M059J (cell line): ENCODE measurements around the gene MACROD2. TPM values are rescaled to one million over a fixed set of nuclear protein-coding genes. Genes with fewer than 3 reads are reported as not detected.

Experiments used
- DNase-seq: peaks from one replicate; pipeline ENCODE4 v3.0.0-alpha.2; 2012; ENCODE audit warnings: low read depth
- total RNA-seq: library from RNA; depleted of rRNA; stranded (reverse); fragments of >200 nt; shearing (Covaris generic); gene quantifications from 2 replicates; pipeline ENCODE4 v1.2.3, GENCODE V29; 2014

MACROD2 gene
- total RNA-seq, 1 experiment from 2014 or later: 1.8 TPM

DNA sequence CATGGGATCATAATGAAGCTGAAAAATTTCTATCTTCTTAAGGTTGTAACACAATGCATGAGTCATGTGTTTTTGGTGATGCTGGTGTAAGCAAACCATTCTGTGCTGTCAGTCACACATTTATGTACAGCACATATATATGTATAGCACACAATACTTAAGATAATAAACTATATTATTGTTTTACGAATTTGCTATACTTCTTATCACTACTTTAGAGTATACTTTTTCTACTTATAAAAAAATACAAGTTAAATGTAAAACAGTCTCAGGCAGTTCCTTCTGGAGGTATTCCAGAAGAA lies 1262.2 kb downstream of the MACROD2 start:
- DNase-seq: no peak

DNA sequence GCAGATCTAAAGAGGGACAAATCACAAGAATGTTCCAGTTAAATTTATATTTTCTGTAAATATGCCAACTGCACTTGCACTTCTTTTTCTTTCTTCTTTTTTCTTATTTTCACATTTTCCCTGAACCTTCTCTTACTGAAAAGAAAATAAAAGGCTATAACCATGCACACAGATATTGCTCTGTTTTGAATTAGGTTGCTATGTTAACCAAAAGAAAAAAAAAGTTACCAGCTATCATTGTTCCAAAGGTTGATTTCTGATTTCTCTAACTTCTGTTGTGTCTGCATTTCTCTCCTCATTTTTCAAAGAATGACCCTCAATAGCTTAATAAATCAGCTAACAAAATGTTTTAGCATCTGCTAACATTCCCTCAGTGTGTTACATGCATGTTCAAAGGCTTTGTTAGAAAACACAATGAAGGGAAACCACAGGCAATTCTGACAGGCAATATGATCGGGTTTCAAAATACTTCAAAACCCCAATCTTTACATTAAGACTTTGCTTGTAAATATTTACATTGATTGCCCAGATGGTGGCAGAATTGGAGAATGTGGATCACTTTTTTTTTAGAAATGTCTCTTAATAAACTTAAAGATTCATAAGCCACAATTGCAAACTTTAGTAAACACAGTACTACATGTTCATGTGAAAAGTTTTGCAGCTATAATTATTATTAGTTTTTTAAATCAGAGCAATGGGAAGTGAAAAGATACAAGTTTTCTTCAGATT lies 1270.4 kb downstream of the MACROD2 start:
- no peak for DNase-seq

DNA sequence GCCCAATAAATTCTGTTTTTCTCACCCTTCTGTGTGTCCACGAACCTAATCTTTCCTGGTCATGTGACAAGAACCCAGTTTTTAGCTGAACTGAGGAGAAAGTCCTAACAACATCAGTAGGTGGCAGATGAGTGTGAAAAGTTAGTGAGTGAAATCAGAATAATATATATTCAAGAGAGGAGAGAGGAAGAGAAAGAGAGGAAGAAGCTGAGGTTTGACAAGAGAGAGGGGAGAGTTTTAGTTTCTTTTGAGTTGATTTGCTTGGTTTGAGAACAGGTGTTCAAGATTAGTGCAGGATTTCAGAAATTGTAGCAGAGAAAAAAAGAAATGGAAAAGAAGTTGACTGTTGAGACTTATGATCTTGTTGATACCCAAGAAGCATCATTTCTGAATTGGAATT lies 1272.6 kb downstream of the MACROD2 start:
- peak; percentile 4 for DNase-seq

DNA sequence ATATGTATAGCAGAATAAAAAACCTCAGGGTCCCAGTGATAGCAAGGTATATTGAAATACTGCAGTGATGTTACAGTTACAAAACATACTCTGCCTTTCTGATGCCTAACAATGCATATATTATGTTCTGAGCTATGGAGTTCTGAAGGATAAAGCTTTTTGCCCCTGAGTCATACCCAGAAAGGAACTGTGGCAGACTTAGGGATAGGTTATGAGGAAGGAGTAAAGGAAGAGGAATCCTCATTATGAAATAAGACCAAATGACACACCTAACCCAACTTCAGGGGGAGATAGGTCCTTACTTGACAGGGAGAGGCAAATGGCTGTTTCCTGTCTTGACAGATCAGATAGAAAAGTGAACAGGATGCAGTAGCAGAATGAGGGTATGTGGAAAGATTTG lies 1282.7 kb downstream of the MACROD2 start:
- no peak for DNase-seq

DNA sequence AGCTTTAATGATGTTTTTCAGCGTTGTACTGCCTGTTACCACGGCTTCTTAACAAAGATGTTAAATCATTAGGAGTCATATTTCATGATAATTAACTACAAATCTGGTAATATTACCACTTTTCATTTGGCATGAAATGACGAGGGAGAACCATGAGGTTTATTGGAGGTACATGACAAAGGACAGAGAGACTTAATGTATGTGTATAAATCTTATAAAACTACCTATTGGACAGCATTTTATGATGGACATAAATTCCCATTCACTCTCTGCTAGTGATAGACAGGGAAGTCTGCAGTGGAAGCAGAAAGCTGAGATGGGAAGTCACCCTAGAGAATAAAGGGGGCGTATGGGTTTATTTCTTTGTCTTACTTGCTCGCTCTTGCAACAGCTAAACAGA lies 1292.0 kb downstream of the MACROD2 start:
- DNase-seq: no peak

DNA sequence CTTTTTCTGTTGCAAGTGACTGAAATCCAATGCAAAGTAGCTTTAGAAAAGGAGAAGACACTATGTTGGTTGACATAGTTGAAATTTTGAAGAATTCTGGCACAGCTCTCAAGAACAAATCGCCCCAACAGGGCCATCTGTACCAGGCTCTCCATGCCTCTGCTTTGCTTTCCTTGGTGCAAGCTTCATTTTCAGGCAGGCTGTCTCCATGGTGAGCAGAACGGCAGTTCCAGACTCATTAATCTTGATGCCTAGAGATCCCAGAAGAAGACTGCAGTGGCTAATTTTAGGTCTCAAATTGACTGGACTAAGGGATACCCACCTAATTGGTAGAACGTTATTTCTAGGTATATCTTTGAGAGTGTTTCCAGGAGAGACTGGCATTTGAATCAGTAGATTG lies 1292.8 kb downstream of the MACROD2 start:
- no peak for DNase-seq

DNA sequence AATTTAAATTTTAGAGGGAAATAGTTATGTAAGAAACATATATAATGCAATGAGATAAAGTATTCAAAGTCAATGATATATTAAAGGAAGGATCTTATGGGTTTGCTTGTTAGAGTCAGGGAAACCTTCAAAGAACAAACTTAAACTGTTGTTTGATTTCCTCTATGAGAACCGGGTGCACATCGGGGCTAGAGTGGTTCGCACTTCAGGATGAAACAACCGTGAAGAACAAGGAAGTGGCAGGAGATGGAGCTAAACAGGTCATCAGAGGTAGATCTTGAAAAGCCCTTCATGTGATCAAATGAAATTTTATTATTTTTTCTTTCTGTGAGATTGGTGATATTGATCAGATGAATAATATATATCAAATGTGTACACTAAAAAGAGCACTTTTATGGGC lies 1294.0 kb downstream of the MACROD2 start:
- no peak for DNase-seq

DNA sequence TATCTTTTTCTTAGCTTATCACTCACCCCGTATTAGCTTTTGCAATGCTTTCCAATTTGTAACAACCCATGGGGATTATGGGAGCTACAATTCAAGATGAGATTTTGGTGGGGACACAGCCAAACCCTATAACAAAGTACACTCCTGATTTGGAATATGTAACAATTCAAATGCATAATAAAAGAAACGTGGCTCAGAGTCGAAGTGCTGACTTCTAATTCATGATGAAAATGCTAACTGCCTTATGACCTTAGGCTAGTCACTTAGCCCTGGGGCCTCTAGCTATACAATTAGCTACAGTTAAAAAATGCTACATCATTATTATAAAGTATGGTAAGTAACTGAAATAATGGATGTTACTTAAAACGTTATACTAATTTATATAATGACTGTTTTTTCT lies 1297.1 kb downstream of the MACROD2 start:
- no peak for DNase-seq

DNA sequence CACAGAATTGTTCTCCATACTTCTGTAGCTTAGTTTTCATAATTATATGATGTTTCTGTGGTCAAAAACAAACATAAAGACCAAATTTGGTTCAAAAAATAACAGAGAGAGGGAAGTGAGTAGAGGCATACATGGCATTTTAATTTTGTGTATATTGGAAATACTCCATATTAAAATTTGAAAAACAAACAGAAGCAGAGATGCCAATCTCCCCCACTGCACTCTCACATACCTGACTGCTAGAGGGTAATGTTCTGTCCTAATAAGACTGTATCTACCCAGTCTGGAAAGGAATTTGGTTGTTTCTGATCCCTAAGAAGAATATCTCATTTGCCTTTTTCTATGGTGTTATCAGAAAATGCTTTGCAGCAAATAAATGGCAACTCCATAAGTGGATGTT lies 1301.1 kb downstream of the MACROD2 start:
- no peak for DNase-seq

DNA sequence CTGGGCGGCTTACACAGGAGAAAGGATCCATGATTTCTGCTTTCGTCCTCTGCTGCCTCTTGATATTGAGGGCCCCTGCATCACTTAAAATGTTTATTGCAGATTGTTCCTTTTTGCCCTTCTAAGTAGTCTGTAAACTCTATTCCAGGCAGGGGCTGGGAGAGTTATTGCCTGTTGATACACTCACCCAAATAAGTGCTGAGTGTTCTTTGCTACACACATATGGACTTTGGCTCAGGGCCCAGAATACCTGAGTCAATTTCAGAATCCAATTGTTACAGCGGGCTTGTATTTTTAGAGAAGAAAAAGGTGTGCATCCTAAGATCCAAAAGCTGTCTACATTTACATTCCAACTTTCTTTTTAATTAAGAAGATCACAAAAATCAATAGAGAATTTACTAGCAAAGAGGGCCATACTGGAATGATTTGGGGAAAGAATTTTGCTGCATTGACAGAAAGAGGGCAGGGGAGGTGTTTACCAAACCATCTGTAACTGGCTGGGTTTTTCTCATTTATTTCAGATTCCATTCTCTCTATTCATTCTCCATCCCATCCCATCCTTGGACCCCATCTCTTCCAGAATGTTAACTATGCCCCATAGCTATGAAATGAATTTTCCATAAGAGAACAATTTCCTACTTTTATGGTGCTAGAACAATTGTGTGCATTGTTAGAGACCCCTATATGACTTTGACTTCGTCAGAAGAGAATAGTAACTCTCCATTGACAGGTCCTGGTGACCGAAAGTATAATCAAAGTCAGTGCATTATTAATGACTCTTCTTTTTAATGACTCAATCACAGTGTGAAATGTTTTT lies 1302.0 kb downstream of the MACROD2 start:
- DNase-seq: peak; percentile 2

DNA sequence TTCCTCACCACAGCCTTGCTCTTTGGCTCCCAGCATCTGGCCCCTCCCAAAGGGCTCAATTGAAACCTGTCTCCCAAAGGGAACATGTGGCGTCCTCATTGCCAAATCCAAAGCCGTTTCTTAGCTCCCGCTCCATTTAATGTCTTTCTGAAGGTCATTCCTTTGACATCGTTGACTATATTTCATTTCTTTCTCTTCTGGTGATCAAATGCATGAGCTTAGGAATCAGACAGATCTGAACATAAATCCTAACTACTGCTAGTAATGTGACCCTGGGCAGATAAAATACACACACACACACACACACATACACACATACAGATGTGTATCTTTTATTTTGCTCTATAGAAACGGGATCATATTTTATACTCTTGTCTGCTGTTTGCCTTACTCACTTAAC lies 1306.8 kb downstream of the MACROD2 start:
- DNase-seq: no peak

DNA sequence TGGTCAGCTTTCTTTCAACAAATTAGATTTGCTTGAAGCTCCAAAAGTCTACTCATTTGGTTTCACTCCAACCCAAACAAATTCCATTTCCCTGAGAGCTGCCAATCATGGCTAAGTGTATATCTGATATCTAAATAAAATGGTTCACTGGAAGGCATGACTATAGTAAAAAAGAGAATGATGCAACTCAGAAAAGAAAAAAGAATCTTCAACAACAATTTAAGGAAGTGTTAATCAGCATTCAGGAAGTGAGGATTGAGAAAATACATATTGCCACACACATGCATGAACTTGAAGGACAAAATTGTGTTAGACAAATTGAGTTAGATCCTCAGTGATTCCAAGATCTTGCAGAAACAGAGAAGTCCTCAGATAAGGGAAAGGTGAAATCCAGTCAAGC lies 1315.0 kb downstream of the MACROD2 start:
- DNase-seq: peak; percentile 26

DNA sequence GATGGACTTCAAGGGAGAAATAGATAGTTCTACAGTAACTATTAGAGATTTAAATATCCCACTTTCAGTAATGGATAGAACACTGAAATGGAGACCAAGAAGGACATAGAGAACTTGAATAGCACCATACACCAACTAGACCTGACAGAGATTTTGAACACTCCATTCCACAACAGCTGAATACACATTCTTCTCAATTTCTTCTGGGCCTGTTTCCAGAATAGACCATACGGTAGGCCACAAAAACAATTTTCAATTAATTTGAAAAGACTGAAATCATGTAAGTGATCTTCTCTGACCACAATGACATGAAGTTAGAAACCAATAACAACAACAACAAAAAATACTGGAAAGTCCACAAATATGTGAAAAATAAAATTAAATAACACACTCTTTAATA lies 1321.2 kb downstream of the MACROD2 start:
- DNase-seq: no peak

DNA sequence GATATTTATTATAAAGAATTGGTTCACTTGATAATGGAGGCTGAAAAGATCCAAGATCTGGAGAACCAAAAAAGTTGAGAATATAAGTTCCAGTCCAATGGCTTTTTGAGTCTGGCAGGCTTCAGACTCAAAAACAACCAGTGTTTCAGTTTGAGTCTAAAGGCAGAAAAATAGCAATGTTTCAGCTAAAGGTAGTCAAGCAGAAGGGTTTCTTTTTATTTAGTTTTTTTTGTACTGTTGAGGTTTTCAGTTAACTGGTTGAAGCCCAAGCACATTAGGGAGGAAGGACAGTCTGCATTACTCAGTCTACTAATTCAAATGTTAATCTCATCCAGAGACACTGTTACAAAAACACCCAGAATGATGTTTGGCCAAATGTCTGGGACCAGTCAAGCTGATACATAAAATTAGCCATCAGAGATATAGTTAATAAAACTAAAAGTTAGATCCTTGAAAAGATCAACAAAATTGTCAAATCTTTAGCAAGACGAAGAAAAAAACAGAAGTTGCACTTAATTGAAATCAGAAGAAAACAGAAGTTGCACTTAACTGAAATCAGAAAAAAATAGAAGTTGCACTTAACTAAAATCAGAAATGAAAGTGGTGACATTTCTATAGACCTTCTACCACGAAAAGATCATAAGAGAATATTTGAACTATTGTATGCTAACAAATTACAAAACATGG lies 1322.4 kb downstream of the MACROD2 start:
- no peak for DNase-seq

DNA sequence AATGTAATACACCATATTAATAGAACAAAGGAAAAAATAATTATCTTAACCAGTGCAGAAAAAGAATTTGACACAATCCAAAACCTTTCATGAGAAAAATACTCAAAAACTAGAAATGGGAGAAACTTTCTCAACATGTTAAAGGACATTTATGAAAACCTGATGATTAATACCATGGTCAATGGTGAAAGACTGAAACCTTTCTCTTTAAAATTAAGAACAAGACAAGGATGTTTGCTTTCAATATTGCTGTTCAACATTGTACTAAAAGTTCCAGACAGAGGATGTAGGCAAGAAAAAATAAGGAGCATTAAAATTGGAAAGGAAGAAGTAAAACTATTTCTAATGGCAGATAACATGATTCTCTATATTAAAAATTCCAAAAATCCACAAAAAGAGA lies 1323.4 kb downstream of the MACROD2 start:
- no peak for DNase-seq

DNA sequence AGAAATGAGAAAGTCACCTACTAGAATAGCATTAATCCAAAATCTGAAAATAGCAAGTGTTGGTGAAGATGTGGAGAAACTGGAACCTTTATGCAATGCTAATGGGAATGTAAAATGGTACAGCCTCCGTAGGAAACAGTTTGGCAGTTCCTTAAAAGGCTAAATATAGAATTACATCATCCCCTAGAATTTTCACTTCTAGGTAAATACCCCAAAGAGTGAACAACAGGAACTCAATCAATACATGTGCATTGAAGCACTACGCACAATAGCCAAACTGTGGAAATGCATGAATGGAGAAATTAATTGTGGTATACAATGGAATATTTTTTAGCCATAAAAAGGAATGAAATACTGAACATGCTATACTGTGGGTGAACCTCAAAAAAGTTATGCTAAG lies 1324.1 kb downstream of the MACROD2 start:
- DNase-seq: no peak

DNA sequence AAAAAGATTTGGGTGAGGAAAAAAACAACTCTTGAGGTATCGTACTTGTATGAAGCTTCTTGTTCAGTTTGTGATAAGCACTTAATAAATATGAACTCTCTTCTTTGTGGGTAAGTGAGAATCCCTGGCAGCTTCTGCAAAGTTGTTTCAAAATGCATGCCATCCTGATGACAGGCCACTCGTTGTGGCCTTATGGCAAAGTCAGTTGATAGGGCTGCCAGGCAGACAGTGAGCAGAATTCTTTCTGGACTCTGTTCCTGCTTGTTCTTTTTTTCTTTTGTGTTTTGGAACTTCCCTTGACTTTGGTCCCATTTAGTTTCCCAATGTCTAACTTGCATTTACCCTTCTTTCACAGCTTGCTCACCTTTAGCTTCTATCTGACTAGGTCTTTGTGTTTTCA lies 1325.6 kb downstream of the MACROD2 start:
- DNase-seq: peak; percentile 39

DNA sequence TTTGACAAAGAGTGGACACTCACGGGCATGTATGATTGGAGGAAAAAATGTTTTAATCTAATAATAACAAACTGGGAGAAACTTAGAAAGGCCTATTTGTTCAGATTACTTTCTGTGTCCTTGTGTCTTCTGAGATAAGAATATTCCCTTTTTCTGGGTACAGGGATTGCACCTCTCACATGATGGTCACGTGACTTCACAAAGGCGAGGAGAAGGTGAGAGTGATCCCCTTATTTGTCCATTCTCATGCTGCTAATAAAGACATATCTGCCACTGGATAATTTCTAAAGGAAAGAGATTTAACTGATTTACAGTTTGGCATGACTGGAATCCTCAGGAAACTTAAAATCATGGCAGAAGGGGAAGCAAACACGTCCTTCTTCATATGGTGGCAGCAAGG lies 1331.8 kb downstream of the MACROD2 start:
- DNase-seq: no peak

DNA sequence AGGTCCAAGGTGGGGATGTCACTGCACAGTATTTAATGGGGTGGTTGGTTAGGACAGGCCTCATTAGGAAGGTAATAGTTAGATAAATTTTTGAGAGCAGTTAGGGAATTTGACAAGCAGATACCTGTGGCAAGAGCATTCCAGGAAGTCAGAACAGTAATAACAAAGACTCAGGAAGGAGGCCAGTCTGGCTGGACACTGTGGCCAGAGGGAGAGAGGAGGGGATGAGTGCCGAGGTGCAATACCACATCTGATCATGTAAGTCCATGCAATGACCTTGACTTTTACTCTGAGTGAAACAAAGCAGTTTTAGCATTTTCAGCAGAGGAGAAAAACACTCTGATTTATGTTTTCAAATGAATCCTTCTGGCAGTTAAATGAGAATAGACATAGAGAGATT lies 1332.8 kb downstream of the MACROD2 start:
- no peak for DNase-seq

DNA sequence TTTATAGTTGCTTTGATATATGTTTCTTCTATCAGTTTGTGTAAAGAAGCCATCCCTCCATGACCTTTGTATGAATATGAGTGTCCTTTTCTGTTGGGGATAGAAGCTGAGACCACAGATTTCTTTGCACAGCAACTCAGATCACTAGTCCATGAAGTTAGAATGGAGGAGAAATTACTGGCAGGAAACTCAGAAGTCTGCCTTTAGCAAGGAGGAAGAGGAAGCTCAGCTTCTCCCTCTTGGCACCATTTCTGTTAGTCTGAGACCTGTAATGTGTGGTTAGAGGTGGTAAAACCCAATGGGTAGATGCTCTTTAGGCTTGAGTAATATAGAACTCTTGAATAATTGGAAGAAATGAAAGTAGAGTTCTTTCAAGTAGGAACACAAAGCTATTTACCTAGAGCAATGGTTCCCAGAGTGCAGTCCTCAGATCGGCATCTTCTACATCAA lies 1337.4 kb downstream of the MACROD2 start:
- DNase-seq: no peak

DNA sequence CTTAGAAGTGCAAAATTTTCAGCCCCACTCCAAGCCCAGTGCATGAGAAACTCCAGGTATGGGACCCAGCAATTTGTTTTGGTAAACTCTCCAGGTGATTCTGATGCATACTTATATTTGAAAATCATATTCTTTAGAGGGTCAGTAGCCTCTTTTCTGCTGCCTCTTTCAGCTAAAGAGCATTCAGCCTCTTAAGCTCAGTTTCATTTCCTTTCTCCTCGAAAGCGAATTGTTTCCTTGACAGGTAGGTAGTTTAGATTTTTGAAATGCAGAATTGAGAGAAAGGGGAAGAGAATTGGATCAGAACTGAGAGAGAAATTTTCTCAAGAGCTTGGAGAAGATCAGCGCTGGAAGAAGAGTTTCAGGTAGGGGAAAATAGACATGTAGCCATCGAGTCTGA lies 1337.9 kb downstream of the MACROD2 start:
- DNase-seq: no peak

DNA sequence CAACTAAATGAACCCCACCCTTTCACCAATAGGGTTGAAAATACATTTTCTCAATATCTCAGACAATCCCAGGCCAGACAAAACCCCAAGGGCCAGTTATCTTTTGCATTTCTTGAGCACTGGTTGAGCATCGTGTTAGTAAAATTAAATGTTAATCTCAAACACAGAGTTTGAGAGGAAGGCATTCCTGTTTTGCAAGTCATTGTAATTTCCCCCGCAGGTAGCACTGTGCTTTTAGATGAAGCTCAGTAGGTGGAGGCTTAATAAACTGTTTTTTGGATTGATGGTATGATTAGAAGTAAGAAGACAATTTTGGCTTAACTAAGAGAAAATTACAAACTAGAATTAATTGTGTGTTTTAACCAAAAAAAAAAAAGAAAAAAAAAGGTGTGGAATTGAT lies 1340.7 kb downstream of the MACROD2 start:
- no peak for DNase-seq

DNA sequence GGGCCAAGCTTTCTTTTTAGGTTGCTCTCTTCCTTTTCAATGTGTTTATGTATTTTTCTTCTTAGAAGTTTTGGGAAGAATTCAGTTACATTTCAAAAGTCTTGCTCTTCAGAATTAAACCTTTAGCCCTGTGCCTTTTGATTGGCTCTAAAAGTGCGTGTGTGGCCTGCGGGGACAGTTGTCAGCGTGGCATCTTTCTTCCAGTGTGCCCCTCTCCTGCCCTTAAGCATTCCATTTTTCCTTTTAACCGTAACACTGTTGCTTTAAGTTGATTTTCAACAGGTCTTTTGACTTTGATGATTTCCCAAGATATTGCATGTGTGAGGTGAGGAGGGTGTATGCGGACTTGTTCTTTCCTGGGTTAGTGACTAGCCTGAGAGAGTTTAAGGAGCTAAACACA lies 1341.2 kb downstream of the MACROD2 start:
- DNase-seq: no peak
